Keratinocyte (primary cell): ENCODE measurements around the gene NANOG. TPM values are rescaled to one million over a fixed set of nuclear protein-coding genes. Genes with fewer than 3 reads are reported as not detected.

Experiments used
- DNase-seq: peaks from one replicate; pipeline ENCODE4 v3.0.0-alpha.2; 2011; ENCODE audit warnings: low read depth, missing footprints, low spot score
- FAIRE-seq: peaks from 2 replicates; lab custom pipeline; 2011; peaks lifted over from hg19 to GRCh38; lab: Jason Lieb, UNC
- H2AFZ ChIP-seq: 2 replicates; pipeline ENCODE4 v1.6.0; 2012; ENCODE audit warnings: low read length, control low read depth, inconsistent platforms; ENCODE audit not compliant: control insufficient read depth
- H3K27ac ChIP-seq: 2 replicates; pipeline ENCODE4 v1.5.1; 2011; ENCODE audit warnings: low read length; ENCODE audit not compliant: control insufficient read depth, insufficient read depth
- H3K27me3 ChIP-seq: 3 replicates; pipeline ENCODE4 v1.6.0; 2011; ENCODE audit warnings: low read length; ENCODE audit not compliant: control insufficient read depth, insufficient read depth; ENCODE audit errors: extremely low read depth
- H3K36me3 ChIP-seq, 2 experiments: 2 replicates in 1 of 2; 3 replicates in 1 of 2; pipeline ENCODE4 v1.5.1; 2011; ENCODE audit warnings: low read length in 2 of 2, mild to moderate bottlenecking in 1 of 2; ENCODE audit not compliant: control insufficient read depth in 2 of 2, insufficient read depth in 2 of 2; ENCODE audit errors: extremely low read depth in 1 of 2
- H3K4me1 ChIP-seq: 3 replicates; pipeline ENCODE4 v1.5.1; 2011; ENCODE audit warnings: low read length; ENCODE audit not compliant: control insufficient read depth, insufficient read depth; ENCODE audit errors: extremely low read depth
- H3K4me2 ChIP-seq: 3 replicates; pipeline ENCODE4 v1.6.0; 2011; ENCODE audit warnings: low read depth, low read length; ENCODE audit not compliant: control insufficient read depth, insufficient read depth; ENCODE audit errors: extremely low read depth
- H3K4me3 ChIP-seq, 3 experiments: fragments of 200-600 bp in 1 of 3; sonication (generic) in 1 of 3; 2 replicates in 2 of 3; 3 replicates in 1 of 3; pipeline ENCODE4 v1.5.1; 2011 to 2016; ENCODE audit warnings: low read length in 3 of 3, mild to moderate bottlenecking in 3 of 3, control low read depth in 2 of 3, inconsistent platforms in 1 of 3, low read depth in 1 of 3, mixed read lengths in 1 of 3, mixed run types in 1 of 3, moderate library complexity in 1 of 3; ENCODE audit not compliant: control insufficient read depth in 2 of 3, insufficient read depth in 2 of 3; ENCODE audit errors: extremely low read depth in 1 of 3
- H3K79me2 ChIP-seq: 2 replicates; pipeline ENCODE4 v1.6.0; 2012; ENCODE audit warnings: low read length; ENCODE audit not compliant: control insufficient read depth, insufficient read depth
- H3K9ac ChIP-seq: 3 replicates; pipeline ENCODE4 v1.6.0; 2011; ENCODE audit warnings: low read length; ENCODE audit not compliant: control insufficient read depth, insufficient read depth; ENCODE audit errors: extremely low read depth
- H3K9me1 ChIP-seq: 3 replicates; pipeline ENCODE4 v1.6.0; 2011; ENCODE audit warnings: low read length; ENCODE audit not compliant: control insufficient read depth, insufficient read depth; ENCODE audit errors: extremely low read depth
- H3K9me3 ChIP-seq: 2 replicates; pipeline ENCODE4 v1.5.1; 2012; ENCODE audit warnings: low read depth, low read length; ENCODE audit not compliant: control insufficient read depth
- H4K20me1 ChIP-seq: 3 replicates; pipeline ENCODE4 v1.6.0; 2011; ENCODE audit warnings: low read length; ENCODE audit not compliant: control insufficient read depth, insufficient read depth; ENCODE audit errors: extremely low read depth
- CTCF ChIP-seq, 3 experiments: IDR thresholded peaks in 1 of 3; conservative IDR thresholded peaks in 1 of 3; optimal IDR thresholded peaks in 1 of 3; 2 replicates in 2 of 3; 3 replicates in 1 of 3; pipeline versions ENCODE3 to v1.5.1; 2011; ENCODE audit warnings: low read length in 3 of 3, mild to moderate bottlenecking in 3 of 3, moderate library complexity in 2 of 3, control low read depth in 1 of 3, inconsistent platforms in 1 of 3; ENCODE audit not compliant: insufficient read depth in 2 of 3; ENCODE audit errors: extremely low read depth in 1 of 3
- EZH2 ChIP-seq: IDR thresholded peaks from one replicate; pipeline ENCODE4 v1.6.1; 2012; ENCODE audit warnings: inconsistent platforms, mild to moderate bottlenecking, low read length, moderate library complexity
- dilution Hi-C: fragments of 300-500 bp; cut with MboI; formaldehyde crosslinking; loops from one replicate; pipeline ENCODE4 v1.7.0; 2020; ENCODE audit warnings: low sequenced_read_pairs; ENCODE audit not compliant: extremely low pct_ligation_motif_present
- polyA plus RNA-seq, 5 experiments: library from polyadenylated mRNA; depleted of rRNA in 3 of 5; stranded (reverse) in 3 of 5; stranded (forward) in 1 of 5; unstranded in 1 of 5; fragments of >200 nt; gene quantifications; 1 replicate in 1 of 5; 2 replicates in 3 of 5; 3 replicates in 1 of 5; pipeline versions ENCODE4 v1.2.1 to v1.2.3, GENCODE V29; 2011 to 2012; ENCODE audit warnings: missing spikeins in 2 of 5, low read depth in 1 of 5, low replicate concordance in 1 of 5

Gene NANOG
- polyA plus RNA-seq, 1 donor (not counting 4 experiments of a cell fraction or from before 2014, with no cell fraction given): 0.01 TPM

DNA sequence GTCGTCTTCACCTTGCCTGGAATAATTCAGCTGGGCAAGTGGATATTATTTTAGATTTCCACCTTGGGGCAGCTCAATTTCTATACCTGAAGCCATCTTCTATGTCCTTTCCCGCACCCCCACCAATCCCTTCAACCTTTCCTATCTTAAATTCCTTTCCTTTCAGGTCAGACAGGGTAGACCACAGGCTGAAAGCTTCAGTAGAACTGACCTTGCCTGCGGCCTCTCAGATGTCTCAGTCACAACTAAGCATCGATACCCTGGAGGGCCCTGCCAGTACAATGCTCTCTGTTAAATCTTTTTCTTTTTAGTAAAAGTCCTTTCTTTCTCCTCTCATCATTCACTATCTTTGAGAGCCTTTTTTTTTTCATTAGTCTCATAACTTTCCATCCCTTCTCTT, 44.6 kb downstream of the NANOG start:
- DNase-seq: no peak
- FAIRE-seq: no peak
- H3K27me3 ChIP-seq: no peaks in the 10 kb centered on the region

DNA sequence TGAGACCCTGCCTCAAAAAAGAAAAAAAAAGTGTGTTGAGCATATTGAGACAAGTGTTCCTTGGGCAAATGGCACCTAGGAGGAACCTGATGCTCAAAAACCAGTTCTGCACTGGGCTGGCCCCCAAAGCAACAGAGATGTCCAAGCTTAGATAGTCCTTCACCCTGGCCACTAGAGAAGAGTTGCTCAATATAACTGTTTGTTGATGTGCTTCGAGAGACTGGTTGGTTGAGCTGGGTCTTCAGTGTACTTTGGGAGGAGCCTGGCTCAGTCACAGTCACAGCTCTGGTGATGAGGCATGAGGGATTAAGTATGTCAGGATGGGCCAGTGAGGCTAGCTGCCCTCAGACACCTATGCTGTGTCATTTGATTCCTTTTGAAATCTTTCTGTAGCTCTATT, 45.5 kb downstream of the NANOG start:
- no peaks in the 10 kb centered on the region for H3K9me3 ChIP-seq
- no peak overlapping the region for H2AFZ ChIP-seq
- dilution Hi-C loops: no loop called here
- H3K27me3 ChIP-seq: no peaks in the 10 kb centered on the region
- no peaks in the 10 kb centered on the region for H3K79me2 ChIP-seq
- H3K4me3 ChIP-seq: no peak overlapping the region
- no peaks in the 10 kb centered on the region for H3K9me1 ChIP-seq
- no peaks in the 10 kb centered on the region for H3K36me3 ChIP-seq
- no peaks in the 10 kb centered on the region for H4K20me1 ChIP-seq
- H3K4me2 ChIP-seq: no peak overlapping the region
- no peaks in the 10 kb centered on the region for H3K4me1 ChIP-seq
- TF ChIP-seq EZH2 (no peak), CTCF (optimal IDR thresholded peaks at IDR 0.05 in 1 of 3, IDR thresholded peaks at IDR 0.05 in 1 of 3, conservative IDR thresholded peaks at IDR 0.05 in 1 of 3; ENCODE audit: extremely low read depth in 1 of 3, insufficient read depth in 2 of 3, low read length in 3 of 3) (no peak)
- no peak overlapping the region for H3K9ac ChIP-seq
- no peak for FAIRE-seq
- no peak for DNase-seq
- H3K27ac ChIP-seq: no peak overlapping the region

More for the DNA sequence above, 44.6 kb downstream of the NANOG start:
- Histone ChIP-seq H3K79me2 (no peaks in the 10 kb centered on the region), H3K9me3 (no peaks in the 10 kb centered on the region), H2AFZ (no peak overlapping the region), H3K9me1 (no peaks in the 10 kb centered on the region), H3K9ac (no peak overlapping the region), H3K4me3 (no peak overlapping the region), H3K36me3 (no peaks in the 10 kb centered on the region), H4K20me1 (no peaks in the 10 kb centered on the region), H3K27ac (no peak overlapping the region), H3K4me1 (no peaks in the 10 kb centered on the region), H3K4me2 (no peak overlapping the region)
- dilution Hi-C loops: no loop called here
- no peak for TF ChIP-seq EZH2
- TF ChIP-seq CTCF (optimal IDR thresholded peaks at IDR 0.05 in 1 of 3, IDR thresholded peaks at IDR 0.05 in 1 of 3, conservative IDR thresholded peaks at IDR 0.05 in 1 of 3; ENCODE audit: extremely low read depth in 1 of 3, insufficient read depth in 2 of 3, low read length in 3 of 3): no peak
